Stimulated activated CD8-positive, alpha-beta memory T cell treated with anti-CD3 and anti-CD28 coated beads, Interleukin-12 subunit alpha, Interleukin-12 subunit beta, amount 100 ng/mL, for 24 hours (primary cell): Measurements from ENCODE around the gene NOSTRIN.
"Not testable (repeated sequence)": the region's sequence is repeated elsewhere in the genome, so short reads cannot be mapped to it uniquely, and the experiment has no call there.

Experiments
- DNase-seq: peaks from one replicate; pipeline ENCODE4 v3.0.0-alpha.2; 2020; ENCODE audit errors: extremely low read depth

The NOSTRIN gene

GRCh38 chr2:168801961-168802858 is at the start of gene NOSTRIN:
Gene NOSTRIN (plus strand): TSS chr2:168802637. CDS start chr2:168802647, 10 bp downstream.
- no peak for DNase-seq

- no peak for DNase-seq
Measured at GRCh38 chr2:168753765-168754329, 48.6 kb upstream of the NOSTRIN start.

GRCh38 chr2:168757223-168757622 is 45.2 kb upstream of the NOSTRIN start:
- DNase-seq = no peak

- DNase-seq = no peak
Measured at GRCh38 chr2:168758970-168759820, 43.2 kb upstream of the NOSTRIN start.

- no peak for DNase-seq
Measured at GRCh38 chr2:168765401-168765800, 37.0 kb upstream of the NOSTRIN start.

- no peak for DNase-seq
Measured at GRCh38 chr2:168766600-168766999, 35.8 kb upstream of the NOSTRIN start.

- no peak for DNase-seq
Measured at GRCh38 chr2:168767258-168767657, 35.2 kb upstream of the NOSTRIN start.

- not testable (repeated sequence) for DNase-seq
Measured at GRCh38 chr2:168768357-168768756, 34.1 kb upstream of the NOSTRIN start.

GRCh38 chr2:168770796-168771195 is 31.6 kb upstream of the NOSTRIN start:
- DNase-seq = no peak

- no peak for DNase-seq
Measured at GRCh38 chr2:168772704-168773103, 29.7 kb upstream of the NOSTRIN start.

GRCh38 chr2:168773128-168773527 is 29.3 kb upstream of the NOSTRIN start:
- no peak for DNase-seq

GRCh38 chr2:168773719-168774521 is 28.5 kb upstream of the NOSTRIN start:
- DNase-seq = no peak

- no peak for DNase-seq
Measured at GRCh38 chr2:168775837-168776236, 26.6 kb upstream of the NOSTRIN start.

GRCh38 chr2:168780669-168781071 is 21.8 kb upstream of the NOSTRIN start:
- DNase-seq = no peak

- DNase-seq = no peak
Measured at GRCh38 chr2:168781191-168781817, 21.1 kb upstream of the NOSTRIN start.

- no peak for DNase-seq
Measured at GRCh38 chr2:168782271-168782670, 20.2 kb upstream of the NOSTRIN start.

GRCh38 chr2:168784993-168785392 is 17.4 kb upstream of the NOSTRIN start:
- DNase-seq = no peak

- no peak for DNase-seq
Measured at GRCh38 chr2:168787098-168787781, 15.2 kb upstream of the NOSTRIN start.

GRCh38 chr2:168787782-168788376 is 14.6 kb upstream of the NOSTRIN start:
- no peak for DNase-seq

GRCh38 chr2:168789776-168790175 is 12.7 kb upstream of the NOSTRIN start:
- DNase-seq = no peak
